NCI-H460 (cell line): Measurements from ENCODE around the gene EFR3B. TPM values are rescaled to one million over a fixed set of nuclear protein-coding genes. Genes with fewer than 3 reads are reported as not detected.
A peak's percentile ranks its signal among the peaks of the same experiment; 100 is the strongest.
"Not testable (repeated sequence)": the region's sequence is repeated elsewhere in the genome, so short reads cannot be mapped to it uniquely, and the experiment has no call there.

Experiments
- DNase-seq: peaks from one replicate; pipeline ENCODE4 v3.0.0-alpha.2; 2016; ENCODE audit warnings: low read depth; ENCODE audit errors: extremely low read depth
- polyA plus RNA-seq: library from polyadenylated mRNA; depleted of rRNA; stranded (reverse); fragments of >200 nt; gene quantifications from 2 replicates; pipeline ENCODE4 v1.2.3, GENCODE V29; 2014; cell fraction: nucleus; rRNA removed
- total RNA-seq: library from RNA; depleted of rRNA; stranded (reverse); fragments of >200 nt; shearing (Covaris generic); gene quantifications from 2 replicates; pipeline ENCODE4 v1.2.3, GENCODE V29; 2014; rRNA removed

Gene EFR3B
- total RNA-seq: 6.9 and 7.0 TPM in 2 replicates
- polyA plus RNA-seq: 7.7 and 8.3 TPM in 2 replicates

GRCh38 chr2:25041928-25042320 is at the start of gene EFR3B:
Gene EFR3B (plus strand): TSS chr2:25042076. CDS start chr2:25042313, 237 bp downstream.
- peak; percentile 94 for DNase-seq

GRCh38 chr2:24993406-24994145 is 48.3 kb upstream of the EFR3B start:
- DNase-seq: no peak

DNA sequence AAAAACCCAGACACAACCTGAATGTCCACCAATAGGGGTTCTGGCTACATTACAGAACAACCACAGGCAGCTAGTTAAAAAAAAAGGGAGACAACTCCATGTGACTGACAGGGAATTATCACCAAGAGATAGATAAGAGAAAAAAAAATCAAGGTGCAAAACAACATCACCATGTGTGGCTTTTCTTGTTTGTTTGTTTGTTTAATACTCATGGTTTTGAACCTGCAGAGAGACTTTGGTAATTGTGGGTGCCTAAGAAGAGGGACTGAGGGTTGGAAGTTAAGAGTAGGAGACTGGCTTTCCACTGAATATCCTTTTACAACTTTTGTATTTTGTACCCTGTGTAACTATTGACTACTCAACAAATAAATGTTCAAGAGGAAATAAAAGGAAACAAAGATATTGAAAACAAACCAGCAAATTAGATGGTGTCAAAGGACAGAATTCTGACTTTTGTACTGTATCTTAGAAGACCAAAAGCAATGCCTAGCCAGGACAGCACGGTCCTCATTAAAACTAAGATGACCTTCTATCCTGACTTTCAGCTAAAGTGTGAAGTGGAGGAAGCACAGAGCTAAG is 47.6 kb upstream of the EFR3B start:
- DNase-seq: no peak

DNA sequence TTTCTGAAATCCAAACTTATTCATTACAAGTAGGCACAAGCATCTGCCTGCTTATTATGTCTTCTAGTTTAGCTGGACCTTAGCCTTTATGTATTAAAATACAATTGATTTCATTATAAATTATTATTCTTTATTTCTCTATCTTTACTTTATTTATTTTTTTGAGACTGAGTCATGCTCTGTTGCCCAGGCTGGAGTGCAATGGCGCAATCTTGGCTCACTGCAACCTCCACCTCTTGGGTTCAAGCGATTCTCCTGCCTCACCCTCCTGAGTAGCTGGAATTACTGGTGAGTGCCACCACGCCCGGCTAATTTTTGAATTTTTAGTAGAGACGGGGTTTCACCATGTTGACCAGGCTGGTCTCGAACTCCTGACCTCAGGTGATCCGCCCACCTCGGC is 42.8 kb upstream of the EFR3B start:
- DNase-seq: not testable (repeated sequence)

- no peak for DNase-seq
These were observed 41.8 kb upstream of the EFR3B start for GRCh38 chr2:25000036-25000435.

- DNase-seq: no peak
These were observed 41.2 kb upstream of the EFR3B start for GRCh38 chr2:25000503-25001324.

DNA sequence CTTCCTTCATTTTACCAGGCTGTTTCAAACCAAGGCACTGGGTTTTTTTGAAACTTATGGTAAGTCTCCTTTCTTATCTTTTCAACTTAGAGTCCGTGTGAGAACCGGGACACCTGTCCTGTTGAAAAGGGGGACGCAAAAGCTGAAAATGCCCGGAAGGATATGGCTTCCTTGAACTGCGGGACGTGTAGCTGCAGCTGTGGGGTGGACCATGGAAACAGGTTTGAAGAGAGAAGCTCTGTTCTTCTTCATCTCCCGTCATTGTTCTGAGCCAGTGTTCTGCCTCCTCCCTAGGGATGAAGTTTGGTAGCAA is 40.6 kb upstream of the EFR3B start:
- no peak for DNase-seq

DNA sequence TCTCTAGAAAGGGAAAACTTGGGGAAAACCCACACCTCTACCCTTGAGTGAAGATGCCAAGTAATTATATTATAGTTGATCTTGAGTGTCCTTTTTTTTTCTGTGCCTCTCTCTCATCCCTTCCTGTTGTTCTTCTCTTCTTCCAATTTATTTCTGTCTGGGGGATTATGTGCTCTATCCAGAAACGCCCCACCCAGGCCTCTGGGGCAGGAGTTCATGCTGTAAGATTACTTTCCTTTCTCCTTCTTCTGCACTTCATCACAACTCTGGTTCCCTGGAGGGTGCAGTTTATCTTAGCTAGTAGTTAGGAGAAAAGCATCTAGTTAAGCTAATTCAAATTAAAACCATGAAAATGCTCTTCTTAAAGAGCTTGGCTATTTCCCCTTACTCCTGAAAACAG is 39.8 kb upstream of the EFR3B start:
- no peak for DNase-seq

DNA sequence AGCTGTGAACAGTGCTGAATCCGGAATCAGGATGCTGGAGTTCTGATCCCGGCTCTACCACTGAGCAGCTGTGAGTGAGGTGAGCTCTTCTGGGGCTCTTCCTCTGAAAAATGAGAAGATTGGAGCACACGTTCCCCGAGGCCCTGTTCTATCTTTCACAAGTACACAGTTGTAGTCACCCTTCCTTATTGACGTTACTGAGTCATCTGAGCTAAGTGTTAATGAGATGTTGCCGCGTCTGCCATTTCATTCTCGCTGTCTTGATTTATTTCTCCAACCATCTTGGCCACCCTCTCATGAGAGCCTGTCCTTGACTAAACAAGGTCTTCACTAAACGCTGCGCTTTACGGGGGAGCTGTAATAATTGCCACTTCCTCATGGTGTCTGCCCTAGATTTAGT is 31.9 kb upstream of the EFR3B start:
- DNase-seq: peak; percentile 40

DNA sequence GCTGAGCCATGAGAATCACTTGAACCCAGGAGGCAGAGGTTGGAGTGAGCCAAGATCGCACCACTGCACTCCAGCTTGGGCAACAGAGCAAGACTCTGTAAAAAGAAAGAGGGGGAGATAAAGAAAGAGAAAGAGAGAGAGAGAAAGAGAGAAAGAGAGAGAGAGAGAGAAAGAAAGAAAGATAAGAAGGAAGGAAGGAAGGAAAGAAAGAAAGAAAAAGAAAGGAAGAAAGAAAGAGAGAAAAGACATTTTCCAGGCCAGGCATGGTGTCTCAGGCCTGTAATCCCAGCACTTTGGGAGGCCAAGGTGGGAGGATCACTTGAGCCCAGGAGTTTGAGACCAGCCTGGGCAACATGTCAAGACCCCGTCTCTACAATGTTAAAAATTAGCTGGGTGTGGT is 30.5 kb upstream of the EFR3B start:
- not testable (repeated sequence) for DNase-seq

DNA sequence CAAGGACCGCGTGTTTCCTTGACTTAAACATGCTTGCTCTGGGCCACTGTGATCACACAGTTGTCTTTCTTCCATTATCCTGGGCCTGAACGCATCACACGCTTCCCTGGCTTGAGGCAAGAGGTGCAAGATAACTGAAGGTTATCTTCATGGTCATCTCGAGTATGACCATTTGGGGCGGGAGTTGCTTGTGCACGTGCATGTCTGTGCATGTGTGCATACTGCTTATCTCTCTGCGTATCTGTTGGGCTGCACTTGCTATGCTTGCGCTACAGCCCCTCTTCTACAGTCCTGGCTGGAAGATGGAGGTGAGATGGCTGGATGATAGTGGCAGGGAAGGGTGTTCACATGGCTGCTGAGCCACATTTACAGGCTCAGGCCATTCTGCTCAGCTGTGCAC is 27.2 kb upstream of the EFR3B start:
- no peak for DNase-seq

- no peak for DNase-seq
These were observed 23.2 kb upstream of the EFR3B start for GRCh38 chr2:25018681-25019080.

GRCh38 chr2:25021791-25022362 is 20.0 kb upstream of the EFR3B start:
- no peak for DNase-seq

- DNase-seq: no peak
These were observed 18.5 kb upstream of the EFR3B start for GRCh38 chr2:25023333-25023732.

DNA sequence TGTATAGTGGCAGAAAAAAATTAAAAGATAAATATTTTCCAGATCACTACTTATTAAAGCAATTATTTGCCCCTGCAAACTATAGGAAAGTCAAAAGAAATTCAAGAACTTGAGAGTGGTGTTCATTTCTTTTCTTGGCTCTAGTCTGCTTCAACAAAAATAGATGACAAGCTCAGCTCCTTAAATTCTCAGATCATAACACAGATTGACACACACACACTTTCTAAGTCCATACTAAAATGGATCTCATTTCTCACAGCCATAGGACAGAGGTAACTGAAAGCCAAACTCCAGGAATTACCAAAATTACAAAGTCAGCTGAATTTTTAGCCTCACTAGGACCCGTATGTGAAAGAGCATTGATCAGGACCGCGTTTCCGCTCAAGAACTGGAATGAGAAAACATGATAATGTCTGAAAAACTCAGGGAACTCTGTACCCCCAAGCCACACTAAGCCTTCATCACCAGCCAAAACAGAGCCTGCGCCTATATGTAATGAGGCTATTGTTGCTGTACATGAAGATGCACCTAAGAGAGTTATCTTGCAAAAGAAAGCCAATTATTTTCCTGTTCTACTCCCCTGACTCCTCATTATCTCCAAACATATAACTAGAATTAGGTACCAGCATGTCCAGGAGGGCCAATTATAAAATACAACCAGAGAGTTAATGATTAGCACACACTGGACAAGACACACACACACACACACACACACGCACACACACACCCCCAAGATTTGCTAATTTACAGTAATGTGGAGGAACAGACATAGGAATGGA is 16.5 kb upstream of the EFR3B start:
- no peak for DNase-seq

- DNase-seq: no peak
These were observed 15.8 kb upstream of the EFR3B start for GRCh38 chr2:25026008-25026530.

GRCh38 chr2:25029183-25029554 is 12.7 kb upstream of the EFR3B start:
- no peak for DNase-seq

DNA sequence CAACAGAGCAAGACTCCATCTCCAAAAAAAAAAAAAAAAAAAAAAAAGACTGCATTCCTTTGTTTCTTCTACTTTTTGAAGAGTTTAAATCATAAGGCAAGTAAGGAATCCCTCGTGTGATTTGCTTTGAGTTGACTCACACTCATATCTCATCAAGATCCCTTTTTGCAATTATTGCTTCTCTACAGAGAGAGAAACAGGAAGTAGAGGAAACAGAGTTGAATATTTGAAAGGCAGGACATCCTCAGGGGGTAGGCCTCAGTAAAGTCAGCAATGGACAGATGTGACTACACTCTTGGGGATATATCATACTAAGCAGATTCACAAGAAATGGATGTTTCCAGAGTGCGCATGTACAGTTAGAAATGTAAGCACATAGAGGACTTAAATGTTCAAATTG is 11.2 kb upstream of the EFR3B start:
- no peak for DNase-seq

GRCh38 chr2:25032094-25032493 is 9.8 kb upstream of the EFR3B start:
- DNase-seq: no peak

DNA sequence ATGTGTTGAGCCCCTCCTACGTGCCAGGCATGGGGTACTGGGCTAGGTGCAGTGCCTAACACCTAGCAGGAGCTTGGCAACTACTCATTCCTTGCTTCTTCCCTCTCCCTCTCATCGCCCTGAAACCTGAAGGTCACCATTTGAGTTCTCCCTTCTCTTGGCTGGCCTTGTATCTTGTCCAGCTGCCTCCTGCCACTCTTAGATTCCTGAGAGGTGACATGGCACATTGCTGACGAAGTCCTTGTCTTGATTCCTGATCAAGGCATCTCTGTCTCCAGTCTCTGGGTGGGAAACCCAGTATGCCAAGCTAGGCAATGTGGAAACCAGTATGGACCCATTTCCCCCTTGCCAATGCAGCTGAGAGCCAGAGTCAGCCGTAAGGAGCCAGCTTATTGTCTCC is 9.0 kb upstream of the EFR3B start:
- DNase-seq: no peak
